Gastrocnemius medialis (tissue), 4 donors: ENCODE data around the gene DNM1.

Experiments used
- CTCF ChIP-seq, 5 experiments: fragments of 450-650 bp in 3 of 5; fragments of 200-600 bp in 2 of 5; sonication (generic) in 2 of 5; IDR thresholded peaks in 4 of 5; conservative IDR thresholded peaks in 1 of 5; 1 replicate in 4 of 5; 2 replicates in 1 of 5; pipeline ENCODE4 v1.5.1; 2016 to 2019; ENCODE audit warnings: antibody characterized with exemption in 5 of 5, mild to moderate bottlenecking in 3 of 5, moderate library complexity in 3 of 5
- POLR2A ChIP-seq, 2 donors: fragments of 450-650 bp; IDR thresholded peaks; one replicate each; pipeline ENCODE4 v1.6.1; 2017; ENCODE audit warnings: antibody characterized with exemption in 2 of 2, mild to moderate bottlenecking in 2 of 2, moderate library complexity in 2 of 2

- TF ChIP-seq CTCF (IDR thresholded peaks at IDR 0.05 in 4 of 5, conservative IDR thresholded peaks at IDR 0.05 in 1 of 5) = no peak
- TF ChIP-seq POLR2A (IDR thresholded peaks at IDR 0.05) = no peak
Measured at GRCh38 chr9:128167209-128167608, 36.0 kb upstream of the DNM1 start.
